ENCODE data around the gene MZF1. TPM values are rescaled to one million over a fixed set of nuclear protein-coding genes. Genes with fewer than 3 reads are reported as not detected.

The MZF1 gene
- total and polyA plus RNA-seq, 9 of the 15 experiments (the other 6 are each of a cell fraction or from before 2014, with no cell fraction given) = 0.31 to 29.3 (median 11.5) TPM

DNA sequence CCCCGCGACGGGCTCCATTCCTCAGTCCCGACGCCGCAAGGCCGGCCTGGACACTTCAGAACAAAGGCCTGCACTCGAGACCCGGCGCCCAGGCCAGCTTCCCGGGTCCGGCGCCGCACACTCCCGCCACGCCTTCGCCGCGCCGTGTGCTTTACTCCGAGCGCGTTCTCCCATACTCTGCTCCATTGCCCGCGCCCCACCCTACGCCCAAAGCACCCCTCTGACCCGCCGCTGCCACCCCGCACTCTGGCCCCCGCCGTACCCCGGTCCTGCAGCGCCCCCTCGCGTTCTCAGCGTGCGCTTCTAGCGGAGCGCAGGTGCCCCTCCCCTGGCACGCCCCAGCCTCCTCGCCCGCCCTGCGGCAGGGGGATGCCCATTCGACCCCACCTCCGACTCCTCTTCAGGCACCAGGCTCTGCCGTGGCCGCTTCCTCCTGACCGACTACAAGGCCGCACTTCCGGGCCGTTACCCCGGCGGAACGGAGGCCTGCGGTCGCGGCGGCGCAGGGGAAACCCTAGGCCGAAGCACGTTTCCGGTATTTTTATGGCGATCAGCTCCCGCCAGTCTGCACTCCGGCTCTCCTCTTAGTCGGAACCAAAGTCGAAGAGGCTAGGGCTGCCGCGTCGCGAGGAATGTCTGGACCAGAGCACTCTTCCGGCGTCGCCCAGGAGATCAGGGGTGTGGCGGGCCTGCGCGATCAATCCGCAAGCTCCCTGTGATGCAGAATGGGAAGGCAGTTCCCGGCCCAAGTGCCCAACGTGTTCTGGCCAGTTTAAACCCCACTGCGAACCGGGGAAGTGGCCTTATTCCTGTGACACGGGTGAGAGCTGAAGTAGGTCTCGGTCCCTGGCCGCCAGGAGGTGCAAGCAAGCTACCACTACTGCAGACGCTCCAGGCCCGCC is 53.5 kb downstream of the MZF1 start, which contains the start of gene ZBTB45 (continued):
- TF ChIP-seq, protein P1, sequence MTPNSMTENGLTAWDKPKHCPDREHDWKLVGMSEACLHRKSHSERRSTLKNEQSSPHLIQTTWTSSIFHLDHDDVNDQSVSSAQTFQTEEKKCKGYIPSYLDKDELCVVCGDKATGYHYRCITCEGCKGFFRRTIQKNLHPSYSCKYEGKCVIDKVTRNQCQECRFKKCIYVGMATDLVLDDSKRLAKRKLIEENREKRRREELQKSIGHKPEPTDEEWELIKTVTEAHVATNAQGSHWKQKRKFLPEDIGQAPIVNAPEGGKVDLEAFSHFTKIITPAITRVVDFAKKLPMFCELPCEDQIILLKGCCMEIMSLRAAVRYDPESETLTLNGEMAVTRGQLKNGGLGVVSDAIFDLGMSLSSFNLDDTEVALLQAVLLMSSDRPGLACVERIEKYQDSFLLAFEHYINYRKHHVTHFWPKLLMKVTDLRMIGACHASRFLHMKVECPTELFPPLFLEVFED (CRISPR knock-in tag; conservative IDR thresholded peaks at IDR 0.05) = 0 out of 2 replicates have a peak, but pooled peaks have one; percentile 68
- TF ChIP-seq, protein P2, sequence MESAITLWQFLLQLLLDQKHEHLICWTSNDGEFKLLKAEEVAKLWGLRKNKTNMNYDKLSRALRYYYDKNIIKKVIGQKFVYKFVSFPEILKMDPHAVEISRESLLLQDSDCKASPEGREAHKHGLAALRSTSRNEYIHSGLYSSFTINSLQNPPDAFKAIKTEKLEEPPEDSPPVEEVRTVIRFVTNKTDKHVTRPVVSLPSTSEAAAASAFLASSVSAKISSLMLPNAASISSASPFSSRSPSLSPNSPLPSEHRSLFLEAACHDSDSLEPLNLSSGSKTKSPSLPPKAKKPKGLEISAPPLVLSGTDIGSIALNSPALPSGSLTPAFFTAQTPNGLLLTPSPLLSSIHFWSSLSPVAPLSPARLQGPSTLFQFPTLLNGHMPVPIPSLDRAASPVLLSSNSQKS (CRISPR knock-in tag; IDR thresholded peaks at IDR 0.05) = no peak
- TF ChIP-seq ATF7 (IDR thresholded peaks at IDR 0.05) (peak; percentile 80), NCOA2 (IDR thresholded peaks at IDR 0.05; ENCODE audit: partially characterized antibody in 2 of 2) (no peak), POLR3G (IDR thresholded peaks at IDR 0.05; ENCODE audit: extremely low read depth, insufficient read length, insufficient replicate concordance) (no peak), ARHGAP35 (IDR thresholded peaks at IDR 0.05; ENCODE audit: partially characterized antibody) (no peak)
- TF ChIP-seq, protein P3, sequence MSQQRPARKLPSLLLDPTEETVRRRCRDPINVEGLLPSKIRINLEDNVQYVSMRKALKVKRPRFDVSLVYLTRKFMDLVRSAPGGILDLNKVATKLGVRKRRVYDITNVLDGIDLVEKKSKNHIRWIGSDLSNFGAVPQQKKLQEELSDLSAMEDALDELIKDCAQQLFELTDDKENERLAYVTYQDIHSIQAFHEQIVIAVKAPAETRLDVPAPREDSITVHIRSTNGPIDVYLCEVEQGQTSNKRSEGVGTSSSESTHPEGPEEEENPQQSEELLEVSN (IDR thresholded peaks at IDR 0.05; ENCODE audit: borderline replicate concordance in 1 of 2, extremely low read depth in 1 of 2, insufficient read depth in 1 of 2, insufficient read length in 1 of 2, low read depth in 1 of 2, low read length in 1 of 2, poor library complexity in 1 of 2, severe bottlenecking in 1 of 2) = peak; percentile 18 to 40
- TF ChIP-seq, protein P4, sequence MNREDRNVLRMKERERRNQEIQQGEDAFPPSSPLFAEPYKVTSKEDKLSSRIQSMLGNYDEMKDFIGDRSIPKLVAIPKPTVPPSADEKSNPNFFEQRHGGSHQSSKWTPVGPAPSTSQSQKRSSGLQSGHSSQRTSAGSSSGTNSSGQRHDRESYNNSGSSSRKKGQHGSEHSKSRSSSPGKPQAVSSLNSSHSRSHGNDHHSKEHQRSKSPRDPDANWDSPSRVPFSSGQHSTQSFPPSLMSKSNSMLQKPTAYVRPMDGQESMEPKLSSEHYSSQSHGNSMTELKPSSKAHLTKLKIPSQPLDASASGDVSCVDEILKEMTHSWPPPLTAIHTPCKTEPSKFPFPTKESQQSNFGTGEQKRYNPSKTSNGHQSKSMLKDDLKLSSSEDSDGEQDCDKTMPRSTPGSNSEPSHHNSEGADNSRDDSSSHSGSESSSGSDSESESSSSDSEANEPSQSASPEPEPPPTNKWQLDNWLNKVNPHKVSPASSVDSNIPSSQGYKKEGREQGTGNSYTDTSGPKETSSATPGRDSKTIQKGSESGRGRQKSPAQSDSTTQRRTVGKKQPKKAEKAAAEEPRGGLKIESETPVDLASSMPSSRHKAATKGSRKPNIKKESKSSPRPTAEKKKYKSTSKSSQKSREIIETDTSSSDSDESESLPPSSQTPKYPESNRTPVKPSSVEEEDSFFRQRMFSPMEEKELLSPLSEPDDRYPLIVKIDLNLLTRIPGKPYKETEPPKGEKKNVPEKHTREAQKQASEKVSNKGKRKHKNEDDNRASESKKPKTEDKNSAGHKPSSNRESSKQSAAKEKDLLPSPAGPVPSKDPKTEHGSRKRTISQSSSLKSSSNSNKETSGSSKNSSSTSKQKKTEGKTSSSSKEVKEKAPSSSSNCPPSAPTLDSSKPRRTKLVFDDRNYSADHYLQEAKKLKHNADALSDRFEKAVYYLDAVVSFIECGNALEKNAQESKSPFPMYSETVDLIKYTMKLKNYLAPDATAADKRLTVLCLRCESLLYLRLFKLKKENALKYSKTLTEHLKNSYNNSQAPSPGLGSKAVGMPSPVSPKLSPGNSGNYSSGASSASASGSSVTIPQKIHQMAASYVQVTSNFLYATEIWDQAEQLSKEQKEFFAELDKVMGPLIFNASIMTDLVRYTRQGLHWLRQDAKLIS (CRISPR knock-in tag; IDR thresholded peaks at IDR 0.05) = peak; percentile 93; the same call in 1 of the 2 replicates
- TF ChIP-seq, protein P5, sequence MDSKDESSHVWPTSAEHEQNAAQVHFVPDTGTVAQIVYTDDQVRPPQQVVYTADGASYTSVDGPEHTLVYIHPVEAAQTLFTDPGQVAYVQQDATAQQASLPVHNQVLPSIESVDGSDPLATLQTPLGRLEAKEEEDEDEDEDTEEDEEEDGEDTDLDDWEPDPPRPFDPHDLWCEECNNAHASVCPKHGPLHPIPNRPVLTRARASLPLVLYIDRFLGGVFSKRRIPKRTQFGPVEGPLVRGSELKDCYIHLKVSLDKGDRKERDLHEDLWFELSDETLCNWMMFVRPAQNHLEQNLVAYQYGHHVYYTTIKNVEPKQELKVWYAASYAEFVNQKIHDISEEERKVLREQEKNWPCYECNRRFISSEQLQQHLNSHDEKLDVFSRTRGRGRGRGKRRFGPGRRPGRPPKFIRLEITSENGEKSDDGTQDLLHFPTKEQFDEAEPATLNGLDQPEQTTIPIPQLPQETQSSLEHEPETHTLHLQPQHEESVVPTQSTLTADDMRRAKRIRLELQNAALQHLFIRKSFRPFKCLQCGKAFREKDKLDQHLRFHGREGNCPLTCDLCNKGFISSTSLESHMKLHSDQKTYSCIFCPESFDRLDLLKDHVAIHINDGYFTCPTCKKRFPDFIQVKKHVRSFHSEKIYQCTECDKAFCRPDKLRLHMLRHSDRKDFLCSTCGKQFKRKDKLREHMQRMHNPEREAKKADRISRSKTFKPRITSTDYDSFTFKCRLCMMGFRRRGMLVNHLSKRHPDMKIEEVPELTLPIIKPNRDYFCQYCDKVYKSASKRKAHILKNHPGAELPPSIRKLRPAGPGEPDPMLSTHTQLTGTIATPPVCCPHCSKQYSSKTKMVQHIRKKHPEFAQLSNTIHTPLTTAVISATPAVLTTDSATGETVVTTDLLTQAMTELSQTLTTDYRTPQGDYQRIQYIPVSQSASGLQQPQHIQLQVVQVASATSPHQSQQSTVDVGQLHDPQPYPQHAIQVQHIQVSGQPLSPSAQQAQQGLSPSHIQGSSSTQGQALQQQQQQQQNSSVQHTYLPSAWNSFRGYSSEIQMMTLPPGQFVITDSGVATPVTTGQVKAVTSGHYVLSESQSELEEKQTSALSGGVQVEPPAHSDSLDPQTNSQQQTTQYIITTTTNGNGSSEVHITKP (IDR thresholded peaks at IDR 0.05; ENCODE audit: partially characterized antibody) = peak; percentile 21
- TF ChIP-seq, protein P6, sequence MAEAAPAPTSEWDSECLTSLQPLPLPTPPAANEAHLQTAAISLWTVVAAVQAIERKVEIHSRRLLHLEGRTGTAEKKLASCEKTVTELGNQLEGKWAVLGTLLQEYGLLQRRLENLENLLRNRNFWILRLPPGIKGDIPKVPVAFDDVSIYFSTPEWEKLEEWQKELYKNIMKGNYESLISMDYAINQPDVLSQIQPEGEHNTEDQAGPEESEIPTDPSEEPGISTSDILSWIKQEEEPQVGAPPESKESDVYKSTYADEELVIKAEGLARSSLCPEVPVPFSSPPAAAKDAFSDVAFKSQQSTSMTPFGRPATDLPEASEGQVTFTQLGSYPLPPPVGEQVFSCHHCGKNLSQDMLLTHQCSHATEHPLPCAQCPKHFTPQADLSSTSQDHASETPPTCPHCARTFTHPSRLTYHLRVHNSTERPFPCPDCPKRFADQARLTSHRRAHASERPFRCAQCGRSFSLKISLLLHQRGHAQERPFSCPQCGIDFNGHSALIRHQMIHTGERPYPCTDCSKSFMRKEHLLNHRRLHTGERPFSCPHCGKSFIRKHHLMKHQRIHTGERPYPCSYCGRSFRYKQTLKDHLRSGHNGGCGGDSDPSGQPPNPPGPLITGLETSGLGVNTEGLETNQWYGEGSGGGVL (CRISPR knock-in tag; IDR thresholded peaks at IDR 0.05) = no peak

All from K562 (cell line).